ENCODE results near the gene TRDMT1.

- TF ChIP-seq CTCF (IDR thresholded peaks at IDR 0.05) (no peak), POLR2A (IDR thresholded peaks at IDR 0.05) (no peak)
Measured at GRCh38 chr10:17100586-17100985, 100.9 kb downstream of the TRDMT1 start.

All from thyroid gland (tissue), 4 donors.